NCI-H526 (cell line): ENCODE data around the gene NTNG2.
"Not testable (repeated sequence)": the region's sequence is repeated elsewhere in the genome, so short reads cannot be mapped to it uniquely, and the experiment has no call there.

ENCODE experiments used
- DNase-seq, 2 experiments: peaks; one replicate each; lab custom pipeline; 2025; lab: John Stamatoyannopoulos, UW

Gene NTNG2, protein sequence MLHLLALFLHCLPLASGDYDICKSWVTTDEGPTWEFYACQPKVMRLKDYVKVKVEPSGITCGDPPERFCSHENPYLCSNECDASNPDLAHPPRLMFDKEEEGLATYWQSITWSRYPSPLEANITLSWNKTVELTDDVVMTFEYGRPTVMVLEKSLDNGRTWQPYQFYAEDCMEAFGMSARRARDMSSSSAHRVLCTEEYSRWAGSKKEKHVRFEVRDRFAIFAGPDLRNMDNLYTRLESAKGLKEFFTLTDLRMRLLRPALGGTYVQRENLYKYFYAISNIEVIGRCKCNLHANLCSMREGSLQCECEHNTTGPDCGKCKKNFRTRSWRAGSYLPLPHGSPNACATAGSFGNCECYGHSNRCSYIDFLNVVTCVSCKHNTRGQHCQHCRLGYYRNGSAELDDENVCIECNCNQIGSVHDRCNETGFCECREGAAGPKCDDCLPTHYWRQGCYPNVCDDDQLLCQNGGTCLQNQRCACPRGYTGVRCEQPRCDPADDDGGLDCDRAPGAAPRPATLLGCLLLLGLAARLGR

GRCh38 chr9:132161743-132162184 is at the start of gene NTNG2:
Gene NTNG2, plus strand, starts transcription at chr9:132162058. Its CDS starts 4,774 bp downstream, at chr9:132166832.
- DNase-seq, result no peak

- no peak for DNase-seq
These were observed 47.7 kb upstream of the NTNG2 start for GRCh38 chr9:132114102-132114707.

- DNase-seq, result peak in 1 of 2 experiments; percentile 11
These were observed 45.3 kb upstream of the NTNG2 start for GRCh38 chr9:132116583-132116982.

GRCh38 chr9:132117694-132118093 is 44.2 kb upstream of the NTNG2 start:
- no peak for DNase-seq

GRCh38 chr9:132121021-132121420 is 40.8 kb upstream of the NTNG2 start:
- DNase-seq, result no peak

- DNase-seq, result no peak
These were observed 37.1 kb upstream of the NTNG2 start for GRCh38 chr9:132124800-132125199.

DNA sequence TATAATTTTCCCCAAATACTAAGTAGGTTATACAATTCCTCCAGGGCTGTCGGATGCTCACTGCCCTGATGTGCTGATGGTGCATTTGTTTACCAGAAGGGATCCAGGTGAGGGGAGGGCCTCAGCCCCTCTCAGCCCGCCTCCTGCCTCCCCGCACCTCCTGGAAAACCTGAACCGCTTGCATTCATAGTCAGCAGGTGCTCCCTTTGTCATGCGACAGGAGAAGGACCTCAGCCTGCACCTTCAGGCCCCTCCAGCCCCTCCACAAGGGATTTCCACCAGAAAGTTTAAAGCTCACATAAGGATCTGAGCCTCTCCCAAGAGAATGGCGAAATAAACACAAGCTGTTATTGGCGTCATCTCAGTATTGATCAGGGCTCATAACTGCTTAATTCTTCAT is 36.5 kb upstream of the NTNG2 start:
- no peak for DNase-seq

GRCh38 chr9:132125944-132126679 is 35.7 kb upstream of the NTNG2 start:
- no peak for DNase-seq

- DNase-seq, result no peak
These were observed 35.1 kb upstream of the NTNG2 start for GRCh38 chr9:132126680-132127236.

DNA sequence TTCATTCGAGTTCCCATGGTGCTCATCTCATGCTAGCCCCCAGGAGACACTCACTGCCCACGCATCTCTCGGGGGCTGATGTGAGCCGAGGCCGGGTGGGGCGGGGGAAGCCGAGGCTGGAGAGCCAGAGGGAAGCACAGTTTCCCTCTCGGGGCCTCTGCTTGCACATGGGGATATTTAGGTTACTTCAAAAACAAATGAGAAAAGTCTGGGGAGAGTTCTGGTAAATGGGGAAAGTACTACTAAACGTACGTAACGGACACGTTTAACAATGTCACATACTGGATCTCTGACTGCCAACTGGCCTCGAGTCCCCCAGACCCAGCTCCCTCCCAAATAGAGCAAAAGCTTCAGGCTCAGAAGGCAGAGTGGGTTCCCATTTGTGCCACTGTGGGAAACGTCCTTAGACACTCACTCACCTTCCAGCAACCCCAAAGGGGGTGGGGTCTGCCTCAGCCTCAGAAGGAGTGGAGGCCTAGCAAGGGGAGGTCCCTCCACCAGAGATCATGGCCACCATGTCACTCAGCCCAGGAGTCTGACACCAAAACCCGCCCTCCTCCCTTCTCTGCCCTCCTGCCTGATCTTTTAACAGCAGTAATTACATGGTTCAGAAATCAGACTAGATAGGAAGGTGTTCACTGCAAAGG is 33.8 kb upstream of the NTNG2 start:
- DNase-seq, result no peak

- no peak for DNase-seq
These were observed 32.3 kb upstream of the NTNG2 start for GRCh38 chr9:132129535-132129934.

GRCh38 chr9:132134085-132134484 is 27.8 kb upstream of the NTNG2 start:
- DNase-seq, result not testable (repeated sequence)

DNA sequence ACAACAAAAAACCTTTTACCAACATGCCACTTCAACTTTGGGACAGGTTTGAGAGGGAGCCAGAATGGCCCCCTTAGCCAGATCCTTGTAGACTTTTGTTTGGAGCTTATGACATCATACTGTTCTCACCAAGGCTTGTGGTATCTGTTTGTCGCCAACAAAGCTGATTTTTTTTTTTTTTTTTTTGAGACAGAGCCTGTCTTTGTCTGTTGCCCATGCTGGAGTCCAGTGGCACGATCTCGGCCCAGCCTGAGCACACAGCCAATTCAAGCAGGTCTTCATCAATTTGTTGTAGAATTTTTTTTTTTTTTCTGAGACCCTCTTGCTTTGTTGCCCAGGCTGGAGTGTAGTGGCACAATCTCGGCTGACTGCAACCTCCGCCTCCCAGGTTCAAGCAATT is 26.4 kb upstream of the NTNG2 start:
- no peak for DNase-seq

DNA sequence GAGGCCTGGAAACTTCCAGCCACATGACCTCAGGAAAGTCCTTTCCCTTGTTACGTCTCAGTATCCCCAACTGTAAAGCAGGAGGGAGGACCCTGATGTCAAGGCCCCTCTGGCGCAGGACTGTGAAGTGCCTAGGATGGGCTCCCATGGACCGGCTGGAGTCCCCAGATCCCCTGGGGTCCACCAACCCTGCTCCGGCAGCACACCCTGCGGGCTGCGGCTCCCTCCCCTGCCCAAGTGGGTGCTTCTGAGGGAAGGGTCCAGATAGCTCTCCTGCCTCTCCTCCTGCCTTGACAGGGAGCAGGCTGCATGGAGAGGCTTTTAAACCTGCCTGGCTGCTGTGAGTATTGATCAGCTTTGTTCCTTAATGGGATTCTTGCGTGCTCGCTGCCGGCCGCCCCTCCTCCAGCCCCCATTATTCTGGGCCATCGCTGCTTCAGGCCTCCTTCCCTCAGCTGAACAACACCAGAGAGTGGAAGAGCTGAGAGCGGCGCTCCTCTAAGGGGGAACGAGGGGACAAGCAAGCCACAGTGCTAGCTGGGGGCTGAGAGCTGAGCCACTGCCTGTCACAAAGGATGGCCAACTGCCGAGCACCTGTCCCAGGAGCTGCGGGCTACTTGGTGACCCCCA is 25.6 kb upstream of the NTNG2 start:
- no peak for DNase-seq

DNA sequence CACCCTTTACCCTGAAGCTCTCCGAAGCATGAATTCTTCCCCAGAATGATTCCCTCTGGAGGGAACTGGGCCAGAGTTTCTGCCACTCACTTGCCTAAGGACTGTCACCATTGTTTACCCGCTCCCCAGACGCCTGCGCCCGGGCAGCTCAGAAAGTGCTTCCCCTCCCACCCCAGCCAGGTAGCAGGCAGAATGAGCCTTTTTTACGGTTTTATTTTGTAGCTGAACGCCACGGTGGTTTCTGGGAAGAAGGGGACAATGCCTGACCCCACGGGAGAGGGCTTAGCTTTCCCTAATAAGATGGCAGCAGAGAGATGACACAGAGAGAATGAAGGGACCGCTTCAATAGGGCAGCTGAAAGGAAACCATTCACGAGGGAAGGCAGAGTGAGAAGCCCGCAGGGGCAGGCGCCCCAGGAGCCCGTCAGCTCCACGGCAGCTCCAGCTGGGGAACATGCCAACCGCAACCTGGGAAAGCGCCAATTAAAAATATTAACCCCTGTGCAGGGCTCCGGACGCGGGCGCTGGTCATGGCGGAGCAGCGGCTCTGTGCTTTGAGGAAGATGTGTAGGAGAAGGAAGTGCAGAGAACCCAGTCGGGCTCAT is 20.4 kb upstream of the NTNG2 start:
- peak; percentile 24 to 49 for DNase-seq

DNA sequence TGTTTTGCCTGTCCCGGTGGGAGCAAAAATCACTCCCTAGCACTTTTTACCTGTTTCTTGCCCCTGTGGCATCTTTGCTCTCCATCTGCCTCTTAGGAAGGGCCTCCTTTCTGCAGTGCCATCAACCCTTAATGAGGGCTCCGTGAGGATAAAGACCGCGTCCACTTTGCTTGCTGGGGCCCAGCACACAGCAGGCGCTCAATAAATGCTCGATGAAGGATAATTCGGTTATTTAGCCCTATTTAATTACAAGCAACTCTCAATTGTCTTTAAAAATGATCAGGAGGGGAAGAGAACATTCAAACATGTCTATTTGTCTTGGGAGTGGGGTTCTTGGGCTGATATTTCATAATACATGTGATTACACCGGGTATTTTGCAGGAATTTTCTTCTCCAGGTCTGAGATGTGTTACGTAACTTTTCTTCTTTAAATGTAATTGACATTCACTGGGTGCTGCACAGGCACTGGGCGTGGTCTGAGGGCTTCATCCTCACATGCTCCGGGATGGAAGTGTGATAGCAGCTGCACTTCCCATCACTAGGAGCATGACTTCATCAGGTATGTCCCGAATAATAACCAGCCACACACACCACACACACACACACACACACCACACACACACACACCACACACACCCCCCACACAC is 19.8 kb upstream of the NTNG2 start:
- peak in 1 of 2 experiments; percentile 26 for DNase-seq

- DNase-seq, result no peak
These were observed 18.9 kb upstream of the NTNG2 start for GRCh38 chr9:132142924-132143323.

- DNase-seq, result no peak
These were observed 18.5 kb upstream of the NTNG2 start for GRCh38 chr9:132143359-132143758.

GRCh38 chr9:132144708-132145365 is 17.0 kb upstream of the NTNG2 start:
- DNase-seq, result no peak

DNA sequence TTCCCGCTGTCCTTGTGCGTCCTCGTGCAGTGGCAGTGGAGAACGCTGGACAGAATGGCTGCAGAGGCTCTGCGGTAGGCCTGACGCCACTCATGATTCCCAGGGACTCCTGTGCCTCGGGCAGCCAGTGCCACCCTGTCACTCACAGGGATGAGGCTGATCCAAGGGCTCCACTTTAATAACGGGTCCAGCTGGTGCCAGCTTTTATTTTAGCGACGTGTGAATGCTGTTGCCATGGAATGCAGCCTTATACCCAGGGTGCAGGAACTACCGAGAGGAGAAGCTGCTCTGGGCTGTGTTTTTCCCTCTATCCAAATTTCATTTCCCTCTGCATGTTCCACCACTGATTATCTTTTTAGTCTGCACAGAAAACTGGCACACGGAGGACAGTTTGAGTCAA is 15.8 kb upstream of the NTNG2 start:
- no peak for DNase-seq
